ENCODE results near the gene MZB1.
A peak's percentile ranks its signal among the peaks of the same experiment; 100 is the strongest.
"Not testable (repeated sequence)": the region's sequence is repeated elsewhere in the genome, so short reads cannot be mapped to it uniquely, and the experiment has no call there.

Gene MZB1

GRCh38 chr5:139410121-139410992 is 20.6 kb upstream of the MZB1 start:
- no peak for DNase-seq

DNA sequence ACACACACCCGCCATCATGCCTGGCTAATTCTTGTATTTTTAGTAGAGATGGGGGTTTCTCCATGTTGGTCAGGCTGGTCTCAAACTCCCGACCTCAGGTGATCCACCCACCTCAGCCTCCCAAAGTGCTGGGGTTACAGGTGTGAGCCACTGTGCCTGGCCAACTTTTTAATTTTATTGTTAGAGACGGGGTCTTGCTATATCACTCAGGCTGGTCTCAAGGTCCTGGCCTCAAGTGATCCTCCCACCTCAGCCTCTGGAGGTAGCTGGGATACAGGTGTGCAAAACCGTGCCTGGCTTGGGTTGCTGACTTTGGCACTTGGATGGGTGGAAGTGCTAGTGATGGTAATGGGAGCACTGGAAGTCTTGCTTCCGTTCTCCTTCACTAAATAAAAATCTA is 19.4 kb upstream of the MZB1 start:
- DNase-seq, result not testable (repeated sequence)

GRCh38 chr5:139408191-139408590 is 18.5 kb upstream of the MZB1 start:
- DNase-seq, result no peak

DNA sequence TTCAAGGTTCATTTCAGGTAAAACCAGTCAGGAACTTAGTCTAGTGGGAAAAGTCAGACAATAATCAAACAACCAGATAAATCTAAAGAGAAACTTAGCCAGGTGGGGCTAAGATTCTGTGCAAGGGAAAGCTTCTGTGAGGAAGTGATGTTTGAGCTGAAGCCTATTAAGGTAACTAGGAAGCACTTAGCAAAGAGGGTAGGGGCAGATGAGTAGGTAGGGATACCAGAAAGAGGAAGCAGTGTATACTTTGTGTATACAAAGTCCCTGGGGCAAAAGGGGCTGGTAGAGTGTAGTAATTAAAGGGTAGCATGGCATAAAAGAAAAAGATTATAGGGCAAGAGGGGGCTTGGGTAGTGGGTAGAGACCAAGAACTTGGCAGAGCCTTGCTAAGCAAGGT is 17.8 kb upstream of the MZB1 start:
- DNase-seq, result no peak

DNA sequence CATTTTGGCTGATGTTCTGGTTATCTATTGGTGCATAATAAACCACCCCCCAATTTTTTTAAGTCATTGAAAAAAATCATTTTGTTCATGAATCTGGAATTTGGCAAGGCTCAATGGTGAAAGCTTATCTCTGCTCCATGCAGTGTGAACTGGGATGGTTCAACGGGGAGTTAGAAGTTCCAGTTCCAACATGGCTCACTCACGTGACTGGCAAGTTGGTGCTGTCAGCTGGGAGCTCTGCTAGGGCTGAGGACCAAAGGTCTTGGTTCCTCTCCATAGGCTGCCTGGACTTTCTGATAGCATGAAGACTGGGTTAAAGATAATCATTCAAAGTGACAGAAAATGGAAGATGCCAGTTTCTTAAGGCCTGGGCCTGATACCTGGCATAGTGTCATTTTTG is 17.2 kb upstream of the MZB1 start:
- no peak for DNase-seq

- no peak for DNase-seq
These were observed 14.7 kb upstream of the MZB1 start for GRCh38 chr5:139404484-139404840.

DNA sequence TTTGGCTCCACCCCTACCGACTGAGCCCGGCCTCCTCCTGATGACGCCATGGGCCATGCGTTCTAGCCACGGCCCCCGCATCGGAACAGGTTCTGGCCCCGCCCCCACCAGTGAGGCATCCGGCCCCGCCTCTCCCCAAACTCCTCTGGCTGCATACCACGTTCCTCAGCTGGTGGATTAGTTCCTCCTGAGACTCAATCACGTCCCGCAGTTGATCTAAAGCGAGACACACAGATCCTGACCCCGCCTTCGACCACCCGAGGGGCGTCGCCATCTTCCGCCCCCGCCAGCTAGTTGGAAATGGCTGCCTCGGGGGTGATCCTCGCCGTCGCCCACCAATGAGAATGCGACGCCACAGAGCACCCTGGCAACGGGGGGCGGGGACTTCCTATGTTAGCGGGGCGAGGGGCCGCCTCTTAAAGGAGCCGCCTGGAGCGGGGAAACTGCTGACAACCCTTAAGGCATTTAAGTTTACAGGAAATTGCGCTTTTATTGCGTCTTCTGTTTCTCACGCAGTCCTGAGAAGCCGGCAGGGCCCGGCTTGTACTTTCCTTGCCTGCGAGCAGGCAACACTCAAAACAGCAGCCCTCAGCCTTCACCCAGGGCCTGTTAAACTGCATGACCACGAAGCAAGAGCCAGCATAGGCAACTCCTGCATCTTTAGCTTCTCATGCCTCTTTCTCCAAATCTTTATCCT is 14.2 kb upstream of the MZB1 start, which contains the start of gene SPATA24:
Gene SPATA24 (minus strand): TSS at position 303 of the 697 bp plus-strand sequence. CDS start 29 bp downstream, at position 274.
- peak; percentile 98 for DNase-seq

GRCh38 chr5:139403418-139403786 is 13.7 kb upstream of the MZB1 start:
- no peak for DNase-seq

GRCh38 chr5:139402561-139403158 is 12.9 kb upstream of the MZB1 start:
- no peak for DNase-seq

DNA sequence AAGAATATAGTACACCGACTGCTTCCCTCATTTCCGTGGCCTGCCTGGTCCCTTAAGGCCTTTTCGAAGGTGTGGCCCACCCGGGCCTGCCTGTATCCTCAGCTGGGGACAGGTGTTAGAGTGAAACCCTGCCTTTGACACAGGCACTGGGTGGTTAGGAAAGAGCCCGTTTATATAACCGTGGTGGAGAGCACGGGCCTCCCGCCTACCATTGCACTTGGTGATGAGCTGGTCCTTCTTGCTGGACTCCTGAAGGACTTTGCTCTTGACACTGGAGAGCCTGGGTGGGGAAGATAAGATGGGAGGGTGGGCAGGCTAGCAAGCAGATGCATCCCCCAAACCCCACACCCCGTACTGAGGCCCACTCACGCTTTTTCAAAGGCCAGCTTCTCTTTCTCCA is 11.8 kb upstream of the MZB1 start:
- no peak for DNase-seq

DNA sequence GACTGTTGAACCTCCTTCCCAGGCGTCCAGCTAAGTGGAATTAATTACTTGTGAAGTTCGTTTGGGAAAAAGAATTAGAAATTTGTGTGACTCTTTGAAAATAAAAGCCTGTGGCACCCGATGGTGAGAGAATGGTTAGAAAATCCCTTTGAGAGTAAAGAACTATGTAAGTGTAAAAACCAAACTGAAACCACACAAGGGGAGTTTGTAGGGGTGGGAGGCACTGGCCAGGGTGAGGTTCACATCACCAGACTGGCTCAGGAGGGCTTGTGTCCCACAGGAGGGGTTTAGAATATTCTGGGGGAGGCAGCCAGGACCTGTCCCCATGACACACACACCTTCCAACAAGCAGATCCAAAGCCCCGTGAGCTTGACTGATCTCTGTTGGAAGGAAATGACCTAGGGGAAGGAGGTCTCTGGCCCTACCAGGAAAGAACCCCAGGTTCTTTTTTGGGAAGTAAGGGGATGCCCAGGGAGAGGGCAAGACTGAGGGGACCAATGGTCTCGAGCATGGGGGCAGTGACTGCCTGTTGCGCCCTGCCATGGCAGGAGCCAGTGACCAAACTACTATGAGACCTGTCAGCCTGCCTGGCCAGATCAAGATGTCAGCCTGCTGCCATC is 9.9 kb upstream of the MZB1 start:
- no peak for DNase-seq

DNA sequence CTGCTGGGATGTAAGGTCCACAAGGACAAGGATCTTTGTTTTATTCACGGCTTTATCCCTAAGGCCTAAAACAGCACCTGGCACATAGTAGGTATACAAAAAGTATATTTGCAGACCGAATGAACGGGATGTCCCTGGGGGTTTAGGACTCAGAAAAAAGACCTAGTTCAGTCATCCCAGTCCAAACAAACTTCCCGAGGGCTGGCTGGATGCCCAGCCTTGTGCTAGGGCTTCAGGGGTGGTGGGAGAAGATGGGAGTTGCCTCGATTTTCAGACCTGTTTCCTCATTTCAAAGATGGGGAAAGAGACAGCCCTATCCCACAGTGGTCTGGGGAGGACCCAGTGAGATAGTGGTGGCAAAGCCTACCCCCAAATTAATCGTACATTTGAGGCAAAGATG is 8.2 kb upstream of the MZB1 start:
- no peak for DNase-seq

DNA sequence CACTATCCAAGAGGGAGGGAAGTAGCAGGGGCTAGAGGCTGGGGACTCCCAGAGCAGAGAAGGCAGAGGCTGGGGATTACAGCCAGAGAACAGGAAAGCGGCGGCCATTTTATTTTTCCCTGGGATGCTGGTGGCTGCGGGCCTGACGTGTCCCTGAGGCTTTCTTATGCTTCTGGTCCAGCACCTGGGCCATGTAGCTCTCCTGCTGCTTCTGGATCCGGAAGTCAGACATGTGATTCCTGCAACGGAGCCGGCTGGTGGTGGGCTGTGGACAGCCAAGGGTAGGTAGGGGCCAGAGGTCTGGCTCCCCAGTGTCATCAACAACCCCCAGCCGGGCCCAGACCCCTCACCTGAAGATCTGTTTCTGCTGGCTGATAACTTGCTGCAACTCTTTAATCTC is 7.0 kb upstream of the MZB1 start:
- no peak for DNase-seq

DNA sequence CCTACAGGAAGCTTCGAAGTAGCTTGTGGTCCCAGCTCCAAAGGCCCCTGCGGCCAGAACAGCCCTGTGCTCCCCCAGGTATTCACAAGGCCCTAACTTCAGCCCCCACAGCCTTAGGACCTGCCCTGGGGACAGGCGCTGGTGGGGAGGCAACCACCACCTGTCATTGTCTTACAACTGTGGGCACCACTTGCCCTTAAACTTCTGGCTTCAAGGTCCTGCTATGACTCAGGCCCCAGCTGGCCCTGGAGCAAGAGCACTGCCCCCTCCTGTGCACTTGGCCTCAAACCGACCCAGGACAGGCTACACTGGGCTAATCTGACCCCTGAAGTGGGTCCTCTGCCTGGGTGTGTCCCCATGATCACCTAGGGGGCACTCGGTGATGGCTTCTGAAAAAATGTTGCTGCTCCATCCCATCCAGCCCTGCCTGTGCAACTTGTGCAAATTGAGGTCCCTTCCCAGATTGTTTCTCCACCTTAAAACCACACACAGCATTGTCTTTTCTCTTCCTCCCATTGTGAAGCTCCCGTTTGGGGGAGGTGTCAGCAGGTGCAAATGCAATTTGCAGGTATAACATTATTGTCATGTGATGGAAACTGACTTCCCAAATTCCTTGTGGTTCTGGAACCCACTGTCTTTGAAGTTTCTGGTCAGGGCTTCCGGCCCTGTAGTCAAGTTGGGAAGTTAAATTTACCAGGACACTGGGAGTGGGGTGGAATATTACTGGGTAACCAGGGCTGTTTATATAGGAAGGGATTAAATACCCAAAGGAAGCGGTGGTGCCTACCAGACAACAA is 6.3 kb upstream of the MZB1 start:
- no peak for DNase-seq

- no peak for DNase-seq
These were observed 5.2 kb upstream of the MZB1 start, which contains the start of gene PROB1 for GRCh38 chr5:139394654-139395566. PROB1 (minus strand) TSS chr5:139395104; CDS start chr5:139395081, 23 bp downstream.

DNA sequence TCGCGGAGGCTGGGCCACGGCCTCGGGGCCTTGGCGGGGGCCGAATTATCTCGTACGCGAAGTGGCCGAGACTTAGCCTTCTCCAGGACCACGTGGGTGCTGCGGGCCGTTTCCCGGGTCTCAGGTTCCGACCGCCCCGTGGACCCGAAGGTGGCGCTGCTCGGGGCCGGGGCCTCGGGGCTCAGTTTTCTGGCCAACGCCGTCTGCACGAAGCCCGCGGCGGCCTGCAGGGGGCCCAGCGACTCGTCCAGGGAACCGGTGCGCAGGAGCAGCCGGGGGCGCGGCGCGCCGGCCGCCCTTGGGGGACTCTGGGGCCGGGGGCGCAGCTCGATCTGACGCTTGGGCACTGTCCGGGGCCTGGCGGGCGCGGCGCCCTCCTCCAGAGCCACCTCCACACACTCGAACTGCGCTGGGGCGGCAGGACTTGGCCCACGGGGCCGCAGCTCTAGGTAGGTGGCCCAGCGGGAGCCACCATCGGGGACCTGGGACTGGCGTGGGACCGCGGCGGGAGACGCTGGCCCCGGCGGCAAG is 4.5 kb upstream of the MZB1 start:
- peak; percentile 44 for DNase-seq

- DNase-seq, result no peak
These were observed 3.9 kb upstream of the MZB1 start for GRCh38 chr5:139393497-139394122.

GRCh38 chr5:139392678-139393496 is 3.2 kb upstream of the MZB1 start:
- DNase-seq, result peak; percentile 65

DNA sequence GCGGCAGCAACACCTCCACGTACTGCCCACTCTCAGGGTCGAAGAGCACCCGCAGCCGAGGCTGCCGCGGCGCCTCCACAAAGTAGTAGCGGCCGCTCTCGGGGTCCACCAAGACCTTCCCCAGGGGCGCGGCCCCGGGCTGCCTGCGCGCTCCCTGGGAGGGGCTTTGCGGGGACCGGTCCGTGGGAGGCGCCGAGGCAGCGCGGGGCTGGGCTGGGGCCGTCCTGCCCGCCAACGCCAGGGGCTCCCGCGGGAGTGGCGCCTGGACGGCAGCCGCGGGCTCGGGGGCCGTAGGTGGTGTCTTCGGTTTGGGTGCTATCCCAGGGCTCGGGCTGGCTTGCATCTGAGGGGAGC is 2.6 kb upstream of the MZB1 start:
- no peak for DNase-seq

All from central memory CD4-positive, alpha-beta T cell (primary cell).